ENCODE measurements around the gene RCN1.

Gene RCN1

DNA sequence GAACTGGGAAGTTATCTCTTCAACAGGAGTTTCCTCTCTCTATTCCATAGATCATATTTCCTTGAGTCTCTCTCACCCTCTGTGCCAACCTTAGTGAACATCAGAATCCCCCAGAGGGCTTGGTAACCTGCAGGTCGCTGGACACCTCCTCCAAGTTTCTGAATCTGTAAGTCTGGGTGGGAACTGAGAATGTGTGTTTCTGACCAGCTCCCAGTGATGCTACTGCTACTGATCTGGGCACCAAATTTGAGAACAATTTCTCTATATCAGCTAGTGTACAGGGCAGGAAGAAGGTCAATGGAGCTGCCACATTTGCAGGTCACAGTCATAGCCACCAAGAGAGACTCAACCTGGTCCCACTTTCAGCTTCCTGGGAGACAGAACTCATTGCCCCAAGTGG is 62.9 kb downstream of the RCN1 start:
- DNase-seq (ENCODE audit: low read depth) = no peak

DNA sequence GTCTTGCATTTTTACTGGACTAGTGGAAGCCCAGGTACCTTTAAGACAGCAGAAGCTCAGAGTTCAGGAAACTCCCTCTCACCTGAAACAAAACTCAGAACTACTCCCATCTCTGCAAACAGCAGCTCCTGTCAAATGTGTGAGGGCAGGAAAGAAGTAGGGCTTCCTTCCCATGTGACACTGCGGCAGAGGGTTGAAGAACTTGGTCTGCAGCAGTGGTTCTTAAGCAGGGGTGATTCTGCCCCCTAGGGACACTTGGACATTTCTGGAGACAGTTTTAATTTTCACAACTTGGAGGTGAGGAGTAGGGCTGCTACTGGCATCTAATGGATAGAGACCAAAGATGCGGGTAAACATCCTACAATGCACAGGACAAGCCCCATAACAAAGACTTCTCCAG is 63.4 kb downstream of the RCN1 start:
- peak; percentile 12 for DNase-seq (ENCODE audit: low read depth)
